ENCODE measurements around the gene ADAMTSL5. TPM values are rescaled to one million over a fixed set of nuclear protein-coding genes. Genes with fewer than 3 reads are reported as not detected.

The ADAMTSL5 gene
- polyA plus RNA-seq, 3 donors = 0.09 TPM; not detected in 2

GRCh38 chr19:1534972-1535371 is 22.2 kb upstream of the ADAMTSL5 start:
- H3K4me2 ChIP-seq (replicated peaks; ENCODE audit: extremely low read depth, low read length, poor library complexity, severe bottlenecking) = no peak overlapping the region
- H3K4me1 ChIP-seq (ENCODE audit: control insufficient read depth in 1 of 2, insufficient read depth in 2 of 2, low read length in 2 of 2) = no peaks in the 10 kb centered on the region
- intact Hi-C loops (cut with micrococcal nuclease) = no loop called here
- no peak overlapping the region for H3K27ac ChIP-seq (ENCODE audit: low read depth in 1 of 2, low read length in 2 of 2)
- Mint-ChIP-seq H3K27me3 (ENCODE audit: low read depth in 3 of 3) (peaks cover 8 to 26% (median 12%) of the 10 kb centered on the region in 3 donors), H3K36me3 (no peaks in the 10 kb centered on the region), H3K4me1 (no peaks in the 10 kb centered on the region), H3K9me3 (peaks cover 0 to 5% (median 1%) of the 10 kb centered on the region in 7 donors), H3K4me3 (no peak overlapping the region), H3K27ac (no peak overlapping the region)
- no peak overlapping the region for H3K9ac ChIP-seq (ENCODE audit: insufficient read depth, low read length, poor library complexity, severe bottlenecking)
- TF ChIP-seq CTCF (IDR thresholded peaks at IDR 0.05) = no peak
- H4K20me1 ChIP-seq (ENCODE audit: insufficient read depth, low read length) = no peaks in the 10 kb centered on the region
- H3K27me3 ChIP-seq (ENCODE audit: control insufficient read depth in 2 of 2, insufficient read depth in 2 of 2, low read length in 2 of 2) = peaks cover 0 to 3% of the 10 kb centered on the region in 2 donors
- 91% methylated on average over 13 of the region's 14 CpGs for WGBS (ENCODE audit: insufficient coverage)
- H3K36me3 ChIP-seq (replicated peaks in 1 of 2; ENCODE audit: control insufficient read depth in 1 of 2, insufficient read depth in 2 of 2, low read length in 2 of 2) = no peaks in the 10 kb centered on the region
- no peak for DNase-seq
- no peak overlapping the region for H2AFZ ChIP-seq (ENCODE audit: insufficient read depth, low read depth, low read length, poor library complexity, severe bottlenecking)
- H3K9me3 ChIP-seq (replicated peaks in 1 of 2; ENCODE audit: control insufficient read depth in 1 of 2, insufficient read depth in 1 of 2, low read length in 2 of 2) = no peaks in the 10 kb centered on the region
- no peaks in the 10 kb centered on the region for H3K79me2 ChIP-seq (ENCODE audit: insufficient read depth, low read length)
- H3K4me3 ChIP-seq (replicated peaks in 1 of 3; ENCODE audit: low read depth in 2 of 3, low read length in 3 of 3) = no peak overlapping the region

GRCh38 chr19:1533510-1534150 is 20.8 kb upstream of the ADAMTSL5 start:
- WGBS (ENCODE audit: insufficient coverage) = 70% methylated on average over 10 of the region's 23 CpGs
- no peak for DNase-seq
- Mint-ChIP-seq H3K4me1 (no peaks in the 10 kb centered on the region), H3K27ac (no peak overlapping the region), H3K36me3 (no peaks in the 10 kb centered on the region), H3K4me3 (no peak overlapping the region), H3K9me3 (peaks cover 0 to 5% (median 1%) of the 10 kb centered on the region in 7 donors), H3K27me3 (ENCODE audit: low read depth in 3 of 3) (peaks cover 8 to 22% (median 10%) of the 10 kb centered on the region in 3 donors)
- intact Hi-C loops (cut with micrococcal nuclease) = no loop called here
- Histone ChIP-seq H2AFZ (ENCODE audit: insufficient read depth, low read depth, low read length, poor library complexity, severe bottlenecking) (no peak overlapping the region), H3K79me2 (ENCODE audit: insufficient read depth, low read length) (no peaks in the 10 kb centered on the region), H3K9me3 (replicated peaks in 1 of 2; ENCODE audit: control insufficient read depth in 1 of 2, insufficient read depth in 1 of 2, low read length in 2 of 2) (no peaks in the 10 kb centered on the region), H3K4me1 (ENCODE audit: control insufficient read depth in 1 of 2, insufficient read depth in 2 of 2, low read length in 2 of 2) (no peaks in the 10 kb centered on the region), H3K9ac (ENCODE audit: insufficient read depth, low read length, poor library complexity, severe bottlenecking) (no peak overlapping the region), H4K20me1 (ENCODE audit: insufficient read depth, low read length) (no peaks in the 10 kb centered on the region), H3K27ac (ENCODE audit: low read depth in 1 of 2, low read length in 2 of 2) (no peak overlapping the region), H3K4me2 (replicated peaks; ENCODE audit: extremely low read depth, low read length, poor library complexity, severe bottlenecking) (no peak overlapping the region), H3K36me3 (replicated peaks in 1 of 2; ENCODE audit: control insufficient read depth in 1 of 2, insufficient read depth in 2 of 2, low read length in 2 of 2) (no peaks in the 10 kb centered on the region), H3K27me3 (ENCODE audit: control insufficient read depth in 2 of 2, insufficient read depth in 2 of 2, low read length in 2 of 2) (peaks cover 0 to under 1% of the 10 kb centered on the region in 2 donors), H3K4me3 (replicated peaks in 1 of 3; ENCODE audit: low read depth in 2 of 3, low read length in 3 of 3) (no peak overlapping the region)
- TF ChIP-seq CTCF (IDR thresholded peaks at IDR 0.05) = no peak

Data from CD14-positive monocyte (primary cell).